MCF 10A (cell line): ENCODE results near the gene EHD4. TPM values are rescaled to one million over a fixed set of nuclear protein-coding genes. Genes with fewer than 3 reads are reported as not detected.

Experiments
- BruUV-seq: library from RNA; stranded (reverse); fragments of 400-500 nt; replicated peaks from 2 replicates; lab custom pipeline; 2021; lab: Mats Ljungman, UMichigan
- CTCF ChIA-PET: fragments of 300-600 bp; sonication (Branson Sonifier 250); formaldehyde crosslinking; extraction: SDS; loops from one replicate; lab custom pipeline; 2021; ENCODE audit warnings: antibody characterized with exemption, inconsistent platforms; lab: Yijun Ruan, JAX
- POLR2A ChIA-PET: fragments of 300-600, 350-650 bp; sonication (Branson Sonifier 250); formaldehyde crosslinking; extraction: SDS; loops from one replicate; lab custom pipeline; 2020; ENCODE audit warnings: antibody characterized with exemption, inconsistent platforms; lab: Yijun Ruan, JAX
- DNase-seq: peaks from one replicate; pipeline ENCODE4 v3.0.0-alpha.2; 2018; ENCODE audit not compliant: unreplicated experiment
- H3K27ac Mint-ChIP-seq: one replicate; pipeline ENCODE4 v1.8.0; 2022; ENCODE audit warnings: mild to moderate bottlenecking, low read depth, mixed read lengths; ENCODE audit not compliant: unreplicated experiment
- H3K27me3 Mint-ChIP-seq: one replicate; pipeline ENCODE4 v1.8.0; 2022; ENCODE audit warnings: mixed read lengths; ENCODE audit not compliant: insufficient read depth, unreplicated experiment
- H3K36me3 Mint-ChIP-seq: one replicate; pipeline ENCODE4 v1.8.0; 2022; ENCODE audit warnings: mild to moderate bottlenecking, moderate library complexity, mixed read lengths; ENCODE audit not compliant: insufficient read depth, unreplicated experiment
- H3K4me1 Mint-ChIP-seq: one replicate; pipeline ENCODE4 v1.8.0; 2022; ENCODE audit warnings: mixed read lengths; ENCODE audit not compliant: insufficient read depth, unreplicated experiment
- H3K4me3 Mint-ChIP-seq: one replicate; pipeline ENCODE4 v1.8.0; 2022; ENCODE audit warnings: mild to moderate bottlenecking, moderate library complexity, mixed read lengths; ENCODE audit not compliant: unreplicated experiment
- H3K9me3 Mint-ChIP-seq: one replicate; pipeline ENCODE4 v1.8.0; 2022; ENCODE audit warnings: mixed read lengths; ENCODE audit not compliant: unreplicated experiment
- intact Hi-C: fragments of 100-400 bp; cut with micrococcal nuclease; formaldehyde crosslinking; loops from 2 replicates; pipeline ENCODE4 v1.14.1; 2022
- total RNA-seq: library from RNA; stranded (reverse); gene quantifications from 2 replicates; pipeline ENCODE4 v1.2.3, GENCODE V29; 2022
- TF ChIP-seq, protein P1 (sequence below): fragments of 200-600 bp; IDR thresholded peaks from one replicate; pipeline ENCODE4 v1.8.0; 2022; ENCODE audit warnings: antibody characterized with exemption, mild to moderate bottlenecking; ENCODE audit not compliant: unreplicated experiment

Gene EHD4
- total RNA-seq, 1 experiment from 2014 or later, result 27.1 TPM

DNA sequence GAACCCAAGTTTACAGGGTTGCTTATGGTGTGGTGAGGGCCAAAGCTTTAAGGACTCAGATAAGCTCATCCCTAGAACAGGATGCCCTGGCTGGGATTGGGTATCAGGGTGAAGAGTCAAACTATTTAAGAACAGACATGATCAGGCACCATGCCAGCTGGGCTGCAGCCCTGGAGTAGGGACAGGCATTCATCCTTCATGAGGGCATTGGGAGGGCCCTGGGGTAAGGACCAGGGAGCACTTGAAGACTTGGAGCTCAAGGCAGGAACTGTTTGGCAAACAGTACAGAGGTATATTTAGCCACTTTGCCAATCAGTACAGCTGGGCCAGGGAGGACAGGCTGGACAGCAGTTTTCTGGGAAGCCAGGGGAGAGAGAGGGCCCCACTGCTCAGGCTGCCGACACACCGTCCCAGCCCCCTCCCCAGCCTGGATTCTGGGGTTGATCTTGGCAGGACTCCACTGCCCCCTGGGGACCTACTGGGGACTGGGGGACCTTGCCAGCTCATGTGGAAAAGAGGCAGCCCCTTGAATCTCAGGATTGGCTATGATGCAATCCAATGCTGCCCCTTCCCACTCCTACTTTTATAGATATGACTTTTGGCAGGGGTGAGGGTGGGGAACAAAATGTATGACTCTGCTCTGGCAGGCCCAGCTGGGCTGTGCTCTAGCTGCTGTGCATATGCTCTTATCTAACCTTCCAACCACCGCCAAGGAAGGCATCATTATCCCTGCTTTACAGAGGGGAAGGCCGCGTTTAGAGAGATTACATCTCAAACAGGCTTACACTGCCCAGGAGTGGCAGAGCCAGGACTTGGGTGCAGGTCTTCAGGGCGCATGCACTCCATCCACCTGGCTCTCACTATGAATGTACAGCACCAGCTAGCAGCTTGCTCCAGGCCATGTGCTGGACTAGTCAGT is 46.2 kb upstream of the EHD4 start:
- Mint-ChIP-seq H3K27ac (no peak overlapping the region), H3K9me3 (no peaks in the 10 kb centered on the region), H3K4me3 (no peak overlapping the region), H3K4me1 (peaks cover 5% of the 10 kb centered on the region), H3K36me3 (peaks cover under 1% of the 10 kb centered on the region), H3K27me3 (no peaks in the 10 kb centered on the region)
- intact Hi-C loops, result no loop called here
- no TSS peak for BruUV-seq
- TF ChIP-seq, protein P1, sequence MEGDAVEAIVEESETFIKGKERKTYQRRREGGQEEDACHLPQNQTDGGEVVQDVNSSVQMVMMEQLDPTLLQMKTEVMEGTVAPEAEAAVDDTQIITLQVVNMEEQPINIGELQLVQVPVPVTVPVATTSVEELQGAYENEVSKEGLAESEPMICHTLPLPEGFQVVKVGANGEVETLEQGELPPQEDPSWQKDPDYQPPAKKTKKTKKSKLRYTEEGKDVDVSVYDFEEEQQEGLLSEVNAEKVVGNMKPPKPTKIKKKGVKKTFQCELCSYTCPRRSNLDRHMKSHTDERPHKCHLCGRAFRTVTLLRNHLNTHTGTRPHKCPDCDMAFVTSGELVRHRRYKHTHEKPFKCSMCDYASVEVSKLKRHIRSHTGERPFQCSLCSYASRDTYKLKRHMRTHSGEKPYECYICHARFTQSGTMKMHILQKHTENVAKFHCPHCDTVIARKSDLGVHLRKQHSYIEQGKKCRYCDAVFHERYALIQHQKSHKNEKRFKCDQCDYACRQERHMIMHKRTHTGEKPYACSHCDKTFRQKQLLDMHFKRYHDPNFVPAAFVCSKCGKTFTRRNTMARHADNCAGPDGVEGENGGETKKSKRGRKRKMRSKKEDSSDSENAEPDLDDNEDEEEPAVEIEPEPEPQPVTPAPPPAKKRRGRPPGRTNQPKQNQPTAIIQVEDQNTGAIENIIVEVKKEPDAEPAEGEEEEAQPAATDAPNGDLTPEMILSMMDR, result no peak
- DNase-seq, result no peak
- ChIA-PET POLR2A (interaction anchor here (0.5 to 1.0 kb wide), 2 partner anchors 15 to 46 kb away, joined by 3 to 4 read pairs; partner anchors contain the start of gene EHD4), CTCF (interaction anchor here (0.6 to 2.3 kb wide), 7 partner anchors 18 to 237 kb away, joined by 3 to 8 read pairs (median 4); no protein-coding TSS in a partner anchor)

DNA sequence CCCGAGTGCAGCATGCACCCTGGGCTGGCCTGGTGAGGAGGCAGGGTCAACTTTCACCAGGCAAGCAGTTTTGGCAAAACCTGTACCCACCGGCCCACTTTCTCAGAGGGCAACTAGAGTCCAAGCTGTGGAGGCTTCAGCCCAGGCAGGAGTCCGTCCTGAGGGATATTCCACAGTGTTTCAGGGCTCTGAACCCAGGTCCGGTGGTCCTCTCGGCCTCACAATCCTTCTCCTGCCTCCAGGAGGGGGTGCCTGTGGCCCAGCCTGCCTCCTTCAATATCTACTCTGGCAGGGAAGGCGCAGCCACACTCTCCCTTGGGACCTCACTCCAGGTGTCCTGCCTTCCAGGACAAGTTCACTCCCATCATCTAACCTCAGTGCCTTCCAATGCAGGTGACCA is 44.6 kb upstream of the EHD4 start:
- no TSS peak for BruUV-seq
- CTCF ChIA-PET, result no interaction called here

DNA sequence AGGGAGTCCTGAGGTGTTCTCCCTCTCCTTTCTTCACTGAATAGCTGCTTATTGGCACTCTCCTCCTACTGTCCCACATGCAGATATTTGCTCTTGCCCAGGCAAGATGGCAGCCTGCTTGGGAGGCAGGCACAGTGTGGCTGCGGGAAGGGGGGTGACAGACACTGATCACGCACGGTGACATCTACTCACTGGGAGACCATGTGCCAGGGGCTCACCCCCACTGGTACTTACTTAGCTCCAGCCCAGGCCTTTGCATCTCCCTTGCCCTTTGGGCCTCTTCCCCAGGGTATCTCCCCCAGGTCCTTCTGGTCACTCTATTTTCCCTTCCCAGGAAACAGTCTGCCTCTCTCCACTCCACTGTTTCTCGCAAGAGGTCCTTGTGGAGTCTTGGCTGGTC is 42.0 kb upstream of the EHD4 start:
- DNase-seq, result no peak
- intact Hi-C loops, result no loop called here
- POLR2A ChIA-PET, result no interaction called here
- Mint-ChIP-seq H3K4me3 (no peak overlapping the region), H3K27ac (no peak overlapping the region), H3K4me1 (peaks cover 11% of the 10 kb centered on the region), H3K27me3 (peaks cover 5% of the 10 kb centered on the region), H3K9me3 (no peaks in the 10 kb centered on the region), H3K36me3 (peaks cover 6% of the 10 kb centered on the region)
- no TSS peak for BruUV-seq
- CTCF ChIA-PET, result interaction anchor here (0.7 kb wide), 1 partner anchor 25 kb away, joined by 3 read pairs; no protein-coding TSS in a partner anchor
- TF ChIP-seq, protein P1, result no peak

More for the DNA sequence above, 44.6 kb upstream of the EHD4 start:
- Mint-ChIP-seq H3K9me3 (no peaks in the 10 kb centered on the region), H3K4me1 (peaks cover 5% of the 10 kb centered on the region), H3K27ac (no peak overlapping the region), H3K4me3 (no peak overlapping the region), H3K27me3 (no peaks in the 10 kb centered on the region), H3K36me3 (peaks cover 6% of the 10 kb centered on the region)
- DNase-seq, result no peak
- POLR2A ChIA-PET, result no interaction called here
- intact Hi-C loops, result no loop called here
- TF ChIP-seq, protein P1, result no peak

DNA sequence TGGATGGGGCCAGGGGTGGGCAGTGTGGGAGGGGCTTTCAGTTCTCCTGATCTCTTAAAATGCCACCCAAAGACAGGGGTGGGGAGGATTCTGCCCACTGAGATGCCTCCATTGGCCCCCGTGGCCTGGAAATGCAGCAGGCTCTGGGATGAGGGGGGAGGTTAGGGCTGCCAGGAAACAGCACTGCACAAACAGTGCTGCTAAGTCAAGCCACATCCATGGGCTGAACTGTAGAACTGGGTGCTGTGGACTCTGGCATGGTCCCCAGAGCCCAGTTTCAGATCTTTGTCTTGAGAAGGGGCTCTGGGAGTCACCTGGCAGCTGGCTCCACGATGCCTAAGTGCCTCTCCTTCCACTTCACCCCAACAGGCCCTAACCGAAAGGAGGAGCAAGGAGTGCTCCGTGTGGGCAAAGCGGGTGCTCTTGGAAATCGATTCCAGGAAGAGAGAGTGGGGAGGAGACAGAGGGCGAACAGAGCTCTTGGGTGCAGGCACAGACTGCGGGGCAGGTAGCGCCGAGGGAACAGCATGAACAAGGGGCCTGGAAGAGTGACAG is 40.6 kb upstream of the EHD4 start:
- intact Hi-C loops, result no loop called here
- peaks cover 7% of the 10 kb centered on the region for H3K27me3 Mint-ChIP-seq
- BruUV-seq, result no TSS peak
- DNase-seq, result no peak
- H3K4me3 Mint-ChIP-seq, result no peak overlapping the region
- peaks cover 11% of the 10 kb centered on the region for H3K4me1 Mint-ChIP-seq
- no peaks in the 10 kb centered on the region for H3K9me3 Mint-ChIP-seq
- peaks cover 6% of the 10 kb centered on the region for H3K36me3 Mint-ChIP-seq
- TF ChIP-seq, protein P1, result no peak
- ChIA-PET CTCF (interaction anchor here (0.5 to 0.7 kb wide), 2 partner anchors 125 to 289 kb away, joined by 3 read pairs; no protein-coding TSS in a partner anchor), POLR2A (no interaction called here)
- no peak overlapping the region for H3K27ac Mint-ChIP-seq
